Measurements from ENCODE around the gene ATRAID.
"Not testable (repeated sequence)": the region's sequence is repeated elsewhere in the genome, so short reads cannot be mapped to it uniquely, and the experiment has no call there.

ATRAID gene

DNA sequence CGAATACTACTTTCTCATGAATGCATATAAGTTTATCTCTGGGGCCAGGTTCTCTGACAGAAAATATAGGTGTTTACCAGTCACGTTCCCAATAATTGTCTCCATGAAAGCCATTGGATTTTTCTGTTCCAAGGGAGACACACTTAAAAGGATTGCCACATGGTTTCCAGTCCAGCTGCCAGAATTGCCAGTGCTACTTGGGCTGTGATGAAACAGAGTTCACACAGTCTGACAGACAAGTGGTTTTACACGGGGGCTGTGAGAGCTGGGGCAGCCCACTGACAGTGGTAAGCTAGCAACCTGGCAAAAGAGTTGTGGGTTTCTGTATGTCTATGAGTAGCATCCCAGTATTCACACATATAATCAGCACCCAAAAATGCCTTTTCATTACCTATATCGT lies 27.7 kb upstream of the ATRAID start:
- Mint-ChIP-seq H3K4me3 (no peak overlapping the region), H3K27ac (no peak overlapping the region), H3K36me3 (ENCODE audit: low read depth) (no peaks in the 10 kb centered on the region), H3K9me3 (no peaks in the 10 kb centered on the region), H3K27me3 (ENCODE audit: low read depth) (peaks cover 24% of the 10 kb centered on the region), H3K4me1 (ENCODE audit: low read depth) (peaks cover 8% of the 10 kb centered on the region)

DNA sequence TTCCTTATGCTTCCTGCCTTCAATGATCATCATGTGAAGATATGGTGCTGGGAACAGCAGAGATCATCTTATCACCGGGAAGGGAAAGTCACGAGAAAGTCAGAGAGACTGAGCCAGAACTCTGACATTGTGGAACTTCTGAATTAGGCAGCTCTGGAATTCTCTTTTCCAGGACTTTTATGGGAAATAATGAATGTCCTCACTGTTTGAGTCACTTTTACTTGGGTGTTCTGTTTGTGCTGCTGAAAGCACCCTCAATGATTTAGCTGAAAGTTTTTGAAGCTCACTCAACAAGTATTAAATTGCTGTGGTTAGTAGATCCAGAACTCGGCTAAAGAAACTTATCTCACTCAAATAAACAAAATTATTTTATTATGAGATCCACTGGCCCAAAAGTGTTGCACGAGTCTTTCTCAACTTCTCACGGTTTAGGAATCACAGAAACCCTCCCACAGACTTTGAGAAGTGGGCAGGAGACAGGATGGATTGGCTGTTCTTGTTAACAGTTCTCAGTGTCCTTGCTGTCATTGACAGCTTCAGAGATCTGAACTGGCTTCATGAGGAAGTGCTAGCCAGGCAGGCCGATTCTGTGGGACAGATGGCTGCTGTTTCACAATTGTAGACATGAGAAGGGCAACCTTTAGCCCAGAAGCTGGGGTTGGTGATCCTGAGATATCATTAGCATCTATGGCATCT lies 26.4 kb upstream of the ATRAID start:
- Mint-ChIP-seq H3K36me3 (ENCODE audit: low read depth) (no peaks in the 10 kb centered on the region), H3K27ac (no peak overlapping the region), H3K9me3 (no peaks in the 10 kb centered on the region), H3K4me3 (no peak overlapping the region), H3K4me1 (ENCODE audit: low read depth) (peaks cover 3% of the 10 kb centered on the region), H3K27me3 (ENCODE audit: low read depth) (peaks cover 16% of the 10 kb centered on the region)

DNA sequence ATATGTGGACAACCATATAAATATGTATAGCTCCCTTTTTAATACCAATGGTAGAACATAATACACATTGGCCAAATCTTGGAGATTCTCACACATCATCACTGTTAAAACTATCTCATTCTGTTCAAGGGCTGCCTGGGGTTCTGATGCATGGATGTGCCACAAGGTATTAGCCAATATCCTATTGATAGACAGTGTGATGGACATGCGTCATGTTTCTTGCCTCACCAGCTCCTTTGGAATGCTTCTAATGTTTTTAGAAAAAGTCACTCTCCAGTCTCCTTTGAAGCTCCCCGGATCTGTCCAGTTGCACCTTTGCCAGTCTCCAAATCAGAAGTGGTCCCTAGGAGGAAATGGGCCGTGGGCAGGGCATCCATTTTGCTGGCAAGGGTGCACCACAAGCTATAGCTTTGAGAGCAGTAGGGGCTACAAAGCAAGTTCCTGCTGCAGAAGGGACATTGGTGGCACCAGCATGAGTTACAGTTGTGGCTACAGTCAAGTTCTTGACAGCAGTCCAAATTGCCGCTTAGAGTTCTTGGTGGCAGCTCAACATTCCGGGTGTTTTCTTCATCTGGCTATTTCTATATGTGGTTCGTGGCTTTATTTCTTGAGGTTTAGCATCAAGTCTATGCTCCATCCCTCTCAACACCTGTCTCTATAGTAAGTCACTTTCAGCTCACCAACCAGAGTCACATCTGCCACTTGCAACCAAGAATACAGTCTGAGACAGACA lies 25.1 kb upstream of the ATRAID start:
- H3K36me3 Mint-ChIP-seq (ENCODE audit: low read depth) = no peaks in the 10 kb centered on the region
- H3K4me3 Mint-ChIP-seq = no peak overlapping the region
- no peak overlapping the region for H3K27ac Mint-ChIP-seq
- H3K27me3 Mint-ChIP-seq (ENCODE audit: low read depth) = peaks cover 11% of the 10 kb centered on the region
- H3K9me3 Mint-ChIP-seq = no peaks in the 10 kb centered on the region
- H3K4me1 Mint-ChIP-seq (ENCODE audit: low read depth) = peaks cover 3% of the 10 kb centered on the region

GRCh38 chr2:27189989-27190388 lies 21.9 kb upstream of the ATRAID start:
- Mint-ChIP-seq H3K27me3 (ENCODE audit: low read depth) (peaks cover 3% of the 10 kb centered on the region), H3K4me3 (no peak overlapping the region), H3K9me3 (no peaks in the 10 kb centered on the region), H3K4me1 (ENCODE audit: low read depth) (no peaks in the 10 kb centered on the region), H3K36me3 (ENCODE audit: low read depth) (no peaks in the 10 kb centered on the region), H3K27ac (no peak overlapping the region)

DNA sequence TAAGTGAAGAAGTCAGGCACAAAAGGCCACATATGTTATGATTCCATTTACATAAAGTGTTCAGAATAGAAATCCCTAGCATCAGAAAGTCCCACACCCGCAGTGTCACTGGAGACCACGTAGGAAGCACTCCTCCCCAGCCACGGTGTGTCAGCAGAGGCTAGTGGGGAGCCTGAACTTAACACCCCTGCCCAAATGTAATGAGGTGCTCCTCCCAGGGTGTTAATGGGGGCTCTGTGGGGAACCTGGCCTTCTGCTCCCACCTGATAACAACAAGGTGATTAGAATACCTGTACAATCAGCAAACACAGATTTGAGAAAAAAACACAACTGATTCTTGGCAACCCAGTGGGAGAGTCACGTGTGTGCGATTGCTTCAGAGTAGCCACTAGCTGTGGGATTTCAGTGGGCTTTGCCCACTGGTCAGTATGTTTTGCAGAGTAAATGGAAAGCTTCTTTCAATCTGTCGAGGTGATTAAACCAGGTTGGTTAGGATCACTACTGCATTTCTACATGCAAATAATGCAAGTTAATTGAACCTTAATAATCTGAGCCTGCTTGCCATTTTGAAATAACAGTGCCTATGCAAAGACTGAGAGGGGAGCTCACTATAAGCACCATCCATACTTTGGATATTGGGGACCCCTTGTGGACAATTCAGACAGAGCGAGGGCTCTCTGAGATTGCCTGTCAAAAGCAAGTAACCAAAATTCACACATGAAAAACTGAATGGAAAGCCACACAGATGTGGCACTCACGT lies 20.6 kb upstream of the ATRAID start:
- no peaks in the 10 kb centered on the region for H3K4me1 Mint-ChIP-seq (ENCODE audit: low read depth)
- no peaks in the 10 kb centered on the region for H3K9me3 Mint-ChIP-seq
- no peaks in the 10 kb centered on the region for H3K36me3 Mint-ChIP-seq (ENCODE audit: low read depth)
- H3K4me3 Mint-ChIP-seq = no peak overlapping the region
- H3K27ac Mint-ChIP-seq = no peak overlapping the region
- H3K27me3 Mint-ChIP-seq (ENCODE audit: low read depth) = peaks cover 3% of the 10 kb centered on the region

DNA sequence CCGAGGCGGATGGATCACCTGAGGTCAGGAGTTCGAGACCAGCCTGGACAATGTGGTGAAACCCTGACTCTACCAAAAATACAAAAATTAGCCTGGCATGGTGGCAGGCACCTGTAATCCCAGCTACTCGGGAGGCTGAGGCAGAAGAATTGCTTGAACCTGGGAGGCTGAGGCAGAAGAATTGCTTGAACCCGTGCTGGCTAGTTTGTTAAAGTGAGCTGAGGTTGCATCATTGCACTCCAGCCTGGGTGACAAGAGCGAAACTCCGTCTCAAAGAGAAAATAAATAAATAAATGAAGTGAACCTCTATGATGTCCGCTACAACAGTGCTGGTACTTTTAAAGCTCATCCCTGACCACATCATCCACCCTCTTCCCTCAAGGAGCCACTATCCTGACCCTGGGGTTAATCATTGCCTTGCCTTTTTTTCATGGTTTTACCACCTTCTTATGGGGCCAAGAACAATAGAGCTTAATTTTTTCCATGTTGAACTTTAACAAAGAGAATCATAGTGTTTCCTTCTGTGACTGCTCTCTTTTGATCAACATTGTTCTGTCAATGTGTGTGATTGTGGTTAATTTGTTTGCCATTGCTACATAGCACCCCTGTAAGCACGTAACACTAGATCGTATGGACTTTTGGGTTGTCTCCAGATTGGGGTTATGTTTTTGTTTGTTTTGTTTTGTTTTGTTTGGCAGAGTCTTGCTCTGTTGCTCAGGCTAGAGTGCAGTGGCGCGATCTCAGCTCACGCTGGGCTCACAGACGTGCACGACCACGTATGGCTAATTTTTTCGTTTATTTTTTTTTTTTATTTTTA lies 17.1 kb upstream of the ATRAID start:
- Mint-ChIP-seq H3K36me3 (ENCODE audit: low read depth) (peaks cover 2% of the 10 kb centered on the region), H3K4me3 (no peak overlapping the region), H3K9me3 (no peaks in the 10 kb centered on the region), H3K4me1 (ENCODE audit: low read depth) (no peaks in the 10 kb centered on the region), H3K27ac (no peak overlapping the region), H3K27me3 (ENCODE audit: low read depth) (no peaks in the 10 kb centered on the region)

GRCh38 chr2:27195799-27196198 lies 16.0 kb upstream of the ATRAID start:
- not testable (repeated sequence) for H3K27ac Mint-ChIP-seq; H3K4me1 Mint-ChIP-seq (ENCODE audit: low read depth); H3K4me3 Mint-ChIP-seq; H3K9me3 Mint-ChIP-seq; H3K36me3 Mint-ChIP-seq (ENCODE audit: low read depth); H3K27me3 Mint-ChIP-seq (ENCODE audit: low read depth)

GRCh38 chr2:27198068-27198467 lies 13.8 kb upstream of the ATRAID start:
- H3K36me3 Mint-ChIP-seq (ENCODE audit: low read depth); H3K4me1 Mint-ChIP-seq (ENCODE audit: low read depth); H3K27me3 Mint-ChIP-seq (ENCODE audit: low read depth); H3K27ac Mint-ChIP-seq; H3K9me3 Mint-ChIP-seq; H3K4me3 Mint-ChIP-seq: not testable (repeated sequence)

GRCh38 chr2:27198627-27199026 lies 13.2 kb upstream of the ATRAID start:
- H3K27ac Mint-ChIP-seq = no peak overlapping the region
- no peaks in the 10 kb centered on the region for H3K9me3 Mint-ChIP-seq
- no peaks in the 10 kb centered on the region for H3K4me1 Mint-ChIP-seq (ENCODE audit: low read depth)
- H3K4me3 Mint-ChIP-seq = no peak overlapping the region
- no peaks in the 10 kb centered on the region for H3K27me3 Mint-ChIP-seq (ENCODE audit: low read depth)
- H3K36me3 Mint-ChIP-seq (ENCODE audit: low read depth) = peaks cover 9% of the 10 kb centered on the region

GRCh38 chr2:27199241-27199640 lies 12.6 kb upstream of the ATRAID start:
- Mint-ChIP-seq H3K4me1 (ENCODE audit: low read depth) (peaks cover under 1% of the 10 kb centered on the region), H3K27ac (no peak overlapping the region), H3K27me3 (ENCODE audit: low read depth) (no peaks in the 10 kb centered on the region), H3K9me3 (no peaks in the 10 kb centered on the region), H3K36me3 (ENCODE audit: low read depth) (peaks cover 9% of the 10 kb centered on the region), H3K4me3 (no peak overlapping the region)

DNA sequence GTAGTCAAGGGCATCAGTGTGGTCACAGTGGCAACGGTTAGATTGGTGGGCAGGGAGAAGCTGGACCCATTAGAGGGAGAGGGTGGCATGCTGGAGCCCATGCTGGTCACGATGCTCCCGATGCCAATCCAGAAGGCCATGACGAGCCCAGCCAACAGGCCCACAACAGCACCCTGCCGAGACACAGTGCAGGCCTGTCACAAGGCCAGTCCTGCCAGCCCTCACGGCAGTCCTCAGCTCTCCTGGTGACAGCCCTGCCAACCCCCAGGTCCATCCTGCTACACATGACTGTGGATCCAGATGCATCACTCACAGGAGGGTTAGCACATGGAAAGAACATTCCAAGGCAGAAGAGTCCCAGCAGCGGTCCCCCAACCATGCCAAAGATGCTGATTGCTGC lies 10.2 kb upstream of the ATRAID start:
- H3K4me3 Mint-ChIP-seq = no peak overlapping the region
- no peaks in the 10 kb centered on the region for H3K9me3 Mint-ChIP-seq
- H3K27me3 Mint-ChIP-seq (ENCODE audit: low read depth) = no peaks in the 10 kb centered on the region
- H3K27ac Mint-ChIP-seq = no peak overlapping the region
- peaks cover 9% of the 10 kb centered on the region for H3K4me1 Mint-ChIP-seq (ENCODE audit: low read depth)
- peaks cover 18% of the 10 kb centered on the region for H3K36me3 Mint-ChIP-seq (ENCODE audit: low read depth)

- Mint-ChIP-seq H3K36me3 (ENCODE audit: low read depth) (peaks cover 21% of the 10 kb centered on the region), H3K9me3 (no peaks in the 10 kb centered on the region), H3K4me1 (ENCODE audit: low read depth) (peaks cover 9% of the 10 kb centered on the region), H3K27me3 (ENCODE audit: low read depth) (no peaks in the 10 kb centered on the region), H3K4me3 (no peak overlapping the region), H3K27ac (no peak overlapping the region)
These were observed 9.0 kb upstream of the ATRAID start for GRCh38 chr2:27202854-27203253.

GRCh38 chr2:27203741-27204140 lies 8.1 kb upstream of the ATRAID start:
- Mint-ChIP-seq H3K27me3 (ENCODE audit: low read depth) (no peaks in the 10 kb centered on the region), H3K4me1 (ENCODE audit: low read depth) (peaks cover 14% of the 10 kb centered on the region), H3K4me3 (no peak overlapping the region), H3K36me3 (ENCODE audit: low read depth) (peaks cover 25% of the 10 kb centered on the region), H3K27ac (peak overlapping the region; percentile 19), H3K9me3 (no peaks in the 10 kb centered on the region)

GRCh38 chr2:27204566-27204965 lies 7.3 kb upstream of the ATRAID start:
- Mint-ChIP-seq H3K27me3 (ENCODE audit: low read depth) (no peaks in the 10 kb centered on the region), H3K4me1 (ENCODE audit: low read depth) (peaks cover 18% of the 10 kb centered on the region), H3K4me3 (no peak overlapping the region), H3K36me3 (ENCODE audit: low read depth) (peaks cover 28% of the 10 kb centered on the region), H3K27ac (no peak overlapping the region), H3K9me3 (no peaks in the 10 kb centered on the region)
